ENCODE results near the gene EPHB1.
"Not testable (repeated sequence)": the region's sequence is repeated elsewhere in the genome, so short reads cannot be mapped to it uniquely, and the experiment has no call there.

Gene EPHB1

GRCh38 chr3:135012101-135012500, 217.0 kb downstream of the EPHB1 start:
- no peak for DNase-seq

- no peak for DNase-seq
These were observed 218.1 kb downstream of the EPHB1 start for GRCh38 chr3:135013206-135013605.

- DNase-seq: no peak
These were observed 219.5 kb downstream of the EPHB1 start for GRCh38 chr3:135014566-135014965.

- no peak for DNase-seq
These were observed 222.2 kb downstream of the EPHB1 start for GRCh38 chr3:135017003-135017893.

- no peak for DNase-seq
These were observed 223.3 kb downstream of the EPHB1 start for GRCh38 chr3:135018149-135018923.

GRCh38 chr3:135020181-135020580, 225.1 kb downstream of the EPHB1 start:
- no peak for DNase-seq

GRCh38 chr3:135023996-135024658, 229.1 kb downstream of the EPHB1 start:
- no peak for DNase-seq

- DNase-seq: not testable (repeated sequence)
These were observed 235.9 kb downstream of the EPHB1 start for GRCh38 chr3:135030768-135031615.

- DNase-seq: no peak
These were observed 238.7 kb downstream of the EPHB1 start for GRCh38 chr3:135033737-135034136.

- no peak for DNase-seq
These were observed 239.3 kb downstream of the EPHB1 start for GRCh38 chr3:135034291-135034768.

- DNase-seq: no peak
These were observed 239.9 kb downstream of the EPHB1 start for GRCh38 chr3:135034891-135035440.

- DNase-seq: no peak
These were observed 243.1 kb downstream of the EPHB1 start for GRCh38 chr3:135038186-135038585.

- DNase-seq: not testable (repeated sequence)
These were observed 244.5 kb downstream of the EPHB1 start for GRCh38 chr3:135039536-135039935.

- no peak for DNase-seq
These were observed 245.5 kb downstream of the EPHB1 start for GRCh38 chr3:135040321-135041240.

GRCh38 chr3:135041601-135042000, 246.5 kb downstream of the EPHB1 start:
- DNase-seq: no peak

- no peak for DNase-seq
These were observed 252.0 kb downstream of the EPHB1 start for GRCh38 chr3:135047061-135047460.

GRCh38 chr3:135050536-135050935, 255.5 kb downstream of the EPHB1 start:
- no peak for DNase-seq

GRCh38 chr3:135051409-135051973, 256.4 kb downstream of the EPHB1 start:
- DNase-seq: no peak

GRCh38 chr3:135055449-135055848, 260.4 kb downstream of the EPHB1 start:
- DNase-seq: no peak

GRCh38 chr3:135056084-135056730, 261.1 kb downstream of the EPHB1 start:
- no peak for DNase-seq
